Activated CD8-positive, alpha-beta memory T cell treated with anti-CD3 and anti-CD28 coated beads, Interleukin-2, amount 50 U/mL, for 48 hours (primary cell): ENCODE data around the gene NFRKB.
"Not testable (repeated sequence)": the region's sequence is repeated elsewhere in the genome, so short reads cannot be mapped to it uniquely, and the experiment has no call there.

ENCODE experiments used
- DNase-seq: peaks from one replicate; pipeline ENCODE4 v3.0.0-alpha.2; 2020

NFRKB gene

DNA sequence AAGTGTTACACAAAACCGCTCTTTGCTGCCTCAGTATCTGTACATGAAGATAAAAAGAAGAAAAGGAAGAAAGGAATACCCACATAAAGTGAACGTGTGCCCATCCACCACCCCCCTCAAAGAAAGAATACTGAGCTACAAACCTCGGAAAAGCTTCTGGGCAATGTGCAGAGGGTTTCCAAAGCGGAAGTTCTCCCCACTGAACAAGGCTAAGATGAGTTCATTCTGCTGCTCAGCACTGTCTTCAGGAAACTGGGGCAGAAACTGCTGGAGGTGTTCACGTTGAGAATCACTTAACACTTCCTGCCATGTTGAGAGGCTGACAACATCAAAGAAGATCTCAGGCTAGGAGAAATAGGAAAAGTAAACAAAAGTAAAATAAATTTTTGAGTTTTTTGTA, 6.9 kb downstream of the NFRKB start:
- no peak for DNase-seq

DNA sequence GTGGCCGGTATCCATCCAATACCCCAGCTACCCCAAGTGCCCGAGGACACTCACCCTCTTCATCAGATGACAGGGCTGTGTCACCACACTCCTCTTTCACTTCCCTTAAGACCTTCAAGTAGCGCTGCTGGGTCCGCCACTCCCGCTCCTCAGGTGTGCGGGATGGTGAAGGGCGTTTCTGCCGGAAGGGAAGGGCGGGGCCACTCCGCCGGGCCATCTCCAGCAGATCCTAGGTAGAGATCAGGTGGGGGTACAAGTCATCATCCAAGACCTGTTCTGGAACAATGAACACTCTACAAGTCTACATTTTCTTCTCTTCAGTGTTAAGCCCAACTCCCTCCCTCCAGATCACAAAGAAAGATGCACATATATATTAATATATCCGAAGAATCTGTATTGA, 10.0 kb downstream of the NFRKB start:
- no peak for DNase-seq

DNA sequence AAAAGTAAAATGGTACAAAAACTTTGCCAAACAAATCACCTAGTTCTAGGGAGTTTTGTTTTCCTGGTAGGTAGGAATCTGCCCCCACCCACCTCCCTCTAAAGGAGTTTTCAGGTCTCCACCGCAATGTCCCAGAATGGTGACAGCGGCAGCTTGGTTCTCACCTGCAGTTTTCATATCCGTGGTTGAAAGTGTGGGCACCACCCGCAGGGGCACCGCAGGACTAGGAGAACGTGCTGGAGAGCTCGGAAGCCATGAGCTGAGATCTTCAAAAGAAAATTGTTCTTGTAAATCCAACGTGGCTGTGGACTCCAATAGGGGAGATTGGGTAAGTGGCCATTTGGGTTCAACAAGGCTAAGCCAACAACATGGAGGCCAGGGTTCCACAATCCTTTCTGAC, 10.8 kb downstream of the NFRKB start:
- DNase-seq, result no peak

DNA sequence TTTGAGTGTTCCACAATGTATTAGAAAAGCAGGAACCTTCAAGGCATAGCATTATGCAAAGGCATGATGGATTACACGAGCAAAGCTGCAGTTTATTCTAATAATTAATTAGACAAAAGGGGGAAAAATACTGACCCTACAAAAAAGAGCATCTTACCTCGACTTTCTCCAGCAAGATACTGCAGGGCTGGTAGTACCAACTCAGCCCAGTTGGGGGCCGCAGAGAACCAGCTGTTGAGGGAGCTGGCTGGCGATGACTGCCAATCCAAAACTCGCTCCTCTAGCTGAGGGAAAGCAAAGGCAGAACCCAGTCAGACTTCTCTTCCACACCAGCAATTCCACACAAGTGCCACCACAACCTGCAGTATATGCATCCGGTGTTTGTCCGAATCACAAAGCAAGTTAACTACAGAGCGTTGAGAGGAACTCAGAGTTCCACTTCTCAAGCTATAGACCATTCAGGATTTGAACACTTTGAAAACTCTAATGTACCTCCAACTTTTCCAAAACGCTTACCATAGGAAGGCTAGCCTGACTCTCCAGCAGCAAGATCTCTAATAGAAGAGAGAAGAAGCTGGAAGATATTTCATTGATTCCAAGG, 13.7 kb downstream of the NFRKB start:
- peak; percentile 68 for DNase-seq

DNA sequence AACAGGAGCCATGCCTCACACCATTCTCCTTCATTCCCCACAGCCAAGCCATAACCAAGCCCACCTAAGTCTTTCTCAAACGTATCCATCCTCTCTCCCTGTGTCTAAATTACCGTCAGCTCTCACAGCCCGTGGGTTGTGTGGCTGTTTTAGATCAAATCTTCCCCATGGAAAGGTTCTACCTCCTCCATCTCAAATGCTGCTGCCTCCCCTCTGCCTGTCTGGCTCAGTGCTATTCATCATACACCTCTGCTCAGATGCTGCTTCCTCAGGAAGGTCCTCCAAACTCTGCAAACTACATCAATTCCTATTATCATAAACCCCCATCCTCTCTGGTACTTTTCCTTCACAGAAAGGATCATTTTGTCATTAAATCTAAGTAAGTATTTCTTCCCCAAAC, 15.1 kb downstream of the NFRKB start:
- DNase-seq, result no peak

DNA sequence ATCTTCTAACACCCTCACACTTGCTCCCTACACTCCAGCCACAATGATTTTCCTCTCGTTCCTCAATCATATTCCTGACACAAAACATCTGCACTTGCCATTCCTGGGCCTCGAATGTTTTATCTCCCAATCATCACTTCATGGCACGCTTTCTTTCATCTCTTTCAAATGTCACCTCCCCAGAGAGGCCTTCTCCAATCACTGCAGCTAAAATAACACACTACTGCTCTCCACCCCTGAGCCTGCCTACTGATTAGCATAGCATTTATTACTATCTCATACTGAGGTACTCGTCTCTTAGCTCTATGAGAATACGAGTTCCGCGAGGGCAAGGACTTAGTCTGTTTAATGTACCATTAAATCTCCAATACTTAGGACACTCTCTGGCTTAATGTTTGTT, 23.5 kb downstream of the NFRKB start:
- DNase-seq, result no peak

DNA sequence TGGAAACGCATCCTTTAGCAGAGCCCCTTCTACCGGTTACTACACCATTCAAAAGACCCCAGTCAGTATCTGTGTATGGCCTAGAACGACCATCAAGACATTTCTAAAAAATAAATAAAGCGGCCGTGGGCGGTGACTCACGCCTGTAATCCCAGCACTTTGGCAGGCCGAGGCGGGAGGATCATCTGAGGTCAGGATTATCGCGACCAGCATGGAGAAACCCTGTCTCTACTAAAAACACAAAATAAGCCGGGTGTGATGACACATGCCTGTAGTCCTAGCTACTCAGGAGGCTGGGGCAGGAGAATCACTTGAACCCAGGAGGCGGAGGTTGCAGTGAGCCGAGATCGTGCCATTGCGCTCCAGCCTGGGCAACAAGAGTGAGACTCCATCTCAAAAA, 26.8 kb downstream of the NFRKB start:
- DNase-seq, result not testable (repeated sequence)

DNA sequence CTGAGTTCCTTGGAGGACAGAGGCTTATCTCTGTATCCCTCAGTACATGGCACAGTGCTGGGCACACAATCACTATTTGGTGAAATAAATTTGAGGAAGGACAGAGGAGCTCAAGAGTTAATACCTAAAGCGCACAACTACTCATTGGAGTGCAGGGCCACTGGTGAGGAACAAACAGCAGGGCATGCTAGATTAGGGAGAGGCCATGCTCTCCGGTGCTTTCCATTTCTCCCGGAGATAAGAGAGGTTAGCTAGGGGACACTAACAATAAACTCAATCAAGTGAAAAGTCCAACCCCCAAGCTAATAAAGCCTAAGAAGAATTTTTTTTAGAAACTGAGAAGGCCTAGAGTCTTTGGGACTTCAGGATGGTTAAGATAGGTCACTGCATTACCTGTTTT, 29.1 kb downstream of the NFRKB start:
- DNase-seq, result no peak

DNA sequence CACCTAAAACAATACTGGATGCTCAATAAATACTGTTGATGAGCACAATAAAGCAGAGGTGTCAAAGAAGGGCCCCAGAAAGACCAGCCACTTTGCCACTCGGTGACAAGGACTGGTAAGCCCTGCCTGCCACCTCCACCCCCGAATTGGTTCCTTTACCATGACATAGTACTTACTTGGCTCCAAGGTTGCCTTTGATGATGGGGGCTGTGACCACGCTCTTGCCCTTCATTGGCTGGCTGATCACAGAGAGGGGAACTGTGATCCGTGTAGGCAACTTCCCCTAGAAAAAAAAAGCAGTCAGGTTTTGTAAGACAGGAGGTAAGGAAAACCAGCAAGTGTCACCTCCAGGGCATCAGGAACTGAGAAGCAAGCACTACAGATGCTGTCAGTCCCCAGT, 29.7 kb downstream of the NFRKB start:
- DNase-seq, result no peak

DNA sequence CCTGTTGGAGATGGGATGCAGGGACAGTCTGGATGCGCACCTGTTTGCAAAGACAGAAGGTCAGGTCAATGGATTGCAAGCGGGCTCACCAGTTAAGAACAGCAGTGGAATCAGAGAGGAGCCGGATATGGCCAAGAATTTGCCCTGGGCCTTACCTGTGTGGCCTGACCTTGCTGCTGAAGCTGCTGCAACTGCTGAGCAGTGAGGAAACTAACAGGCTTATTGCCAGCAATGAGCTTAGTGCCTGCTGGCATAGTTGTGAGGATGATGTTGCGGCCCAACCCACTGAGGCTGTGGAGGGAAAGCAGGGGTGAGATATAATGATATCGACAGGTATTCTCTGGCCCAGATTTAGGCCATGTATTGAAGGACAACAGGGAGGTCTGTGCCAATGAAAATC, 30.6 kb downstream of the NFRKB start:
- no peak for DNase-seq

DNA sequence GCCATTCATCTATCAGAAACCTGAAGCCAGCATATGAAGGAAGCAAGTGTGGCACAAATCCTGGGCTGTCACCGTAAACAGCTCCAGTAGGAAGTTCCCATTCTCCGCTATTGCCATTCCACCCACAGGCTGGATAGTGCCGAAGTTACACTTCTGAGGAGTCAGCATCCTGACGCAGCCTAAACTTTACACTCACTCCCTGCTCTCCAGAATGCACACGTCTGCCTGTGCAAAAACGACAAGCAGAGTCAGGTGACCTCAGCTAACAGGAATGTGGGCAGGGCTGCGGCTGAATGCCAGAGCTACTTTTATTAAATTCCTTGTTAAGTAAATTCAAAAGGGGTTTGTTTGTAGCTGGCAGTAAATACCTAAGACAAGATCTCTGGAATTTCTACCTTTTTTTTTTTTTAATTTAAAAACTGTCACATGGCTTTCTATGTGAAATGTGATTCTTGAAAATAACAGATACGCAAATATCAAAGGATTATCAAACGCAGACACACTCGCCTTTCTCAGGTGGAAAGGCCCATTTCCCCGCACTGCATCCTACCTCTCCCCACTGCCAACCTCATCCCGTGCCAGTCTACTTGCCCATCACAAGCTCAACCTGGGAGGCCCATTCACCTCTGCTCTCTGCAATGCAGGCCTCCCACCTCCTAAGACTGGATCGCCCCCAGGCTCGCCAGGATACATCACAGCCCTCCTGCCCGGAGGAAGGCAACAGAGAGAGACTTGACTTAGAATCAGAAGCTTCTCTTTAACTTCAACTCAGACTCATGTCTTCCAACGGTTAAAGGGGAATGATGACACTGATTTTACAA, 33.5 kb downstream of the NFRKB start:
- DNase-seq, result no peak

DNA sequence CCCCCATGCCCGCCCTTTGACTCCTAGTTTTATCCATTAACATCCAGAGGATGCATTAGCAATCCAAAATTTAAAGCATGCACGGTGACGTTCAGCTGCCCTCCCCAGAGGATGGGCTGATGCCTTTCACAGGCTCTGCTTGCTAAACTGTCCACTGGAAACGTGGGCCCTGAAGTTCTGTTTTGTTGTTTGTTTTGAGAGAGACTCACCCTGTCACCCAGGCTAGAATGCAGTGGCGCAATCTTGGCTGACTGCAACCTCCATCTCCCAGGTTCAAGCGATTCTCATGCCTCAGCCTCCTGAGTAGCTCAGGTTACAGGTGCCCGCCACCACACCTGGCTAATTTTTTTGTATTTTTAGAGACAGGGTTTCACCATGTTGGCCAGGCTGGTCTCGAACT, 39.3 kb downstream of the NFRKB start:
- DNase-seq, result no peak

DNA sequence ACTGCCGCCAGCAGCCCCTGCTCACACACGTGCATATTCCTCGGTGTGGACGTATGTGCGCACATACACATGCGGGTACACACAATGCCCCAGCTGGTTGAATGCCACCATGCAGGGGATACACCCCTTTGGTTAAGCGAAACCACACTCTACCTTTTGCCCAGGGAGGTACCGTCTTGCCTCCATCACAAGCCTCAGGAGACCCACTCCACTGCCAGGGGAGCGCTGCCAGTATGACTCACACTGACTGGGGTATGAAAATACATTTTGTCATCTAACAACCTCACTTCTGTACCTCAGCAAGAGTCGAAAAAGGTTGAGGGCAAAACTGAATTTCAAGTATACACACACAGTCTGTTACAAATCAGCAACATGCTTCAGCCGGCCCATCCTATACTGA, 40.3 kb downstream of the NFRKB start:
- no peak for DNase-seq

DNA sequence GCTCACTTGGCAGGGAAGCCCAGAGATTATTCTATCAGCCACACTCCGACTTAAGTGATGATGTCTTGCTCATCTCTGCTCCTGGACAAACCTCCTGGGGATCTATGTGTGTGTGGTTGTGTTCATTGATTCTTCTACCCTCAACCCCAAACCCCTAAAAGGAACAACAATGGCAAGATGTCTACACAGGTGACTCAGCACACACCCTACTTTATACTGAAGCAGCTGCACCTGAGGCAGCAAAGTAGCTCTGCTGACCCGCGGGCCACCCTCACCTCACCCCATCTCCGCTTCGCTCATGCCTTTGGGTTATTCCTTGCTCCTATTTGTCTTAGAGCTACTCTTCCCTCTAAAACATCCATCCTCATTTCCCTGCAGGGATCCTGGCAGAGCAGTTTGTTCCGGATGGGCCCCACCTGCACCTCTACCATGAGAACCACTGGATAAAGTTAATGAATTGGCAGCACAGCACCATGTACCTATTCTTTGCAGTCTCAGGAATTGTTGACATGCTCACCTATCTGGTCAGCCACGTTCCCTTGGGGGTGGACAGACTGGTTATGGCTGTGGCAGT, 41.1 kb downstream of the NFRKB start:
- DNase-seq, result no peak

DNA sequence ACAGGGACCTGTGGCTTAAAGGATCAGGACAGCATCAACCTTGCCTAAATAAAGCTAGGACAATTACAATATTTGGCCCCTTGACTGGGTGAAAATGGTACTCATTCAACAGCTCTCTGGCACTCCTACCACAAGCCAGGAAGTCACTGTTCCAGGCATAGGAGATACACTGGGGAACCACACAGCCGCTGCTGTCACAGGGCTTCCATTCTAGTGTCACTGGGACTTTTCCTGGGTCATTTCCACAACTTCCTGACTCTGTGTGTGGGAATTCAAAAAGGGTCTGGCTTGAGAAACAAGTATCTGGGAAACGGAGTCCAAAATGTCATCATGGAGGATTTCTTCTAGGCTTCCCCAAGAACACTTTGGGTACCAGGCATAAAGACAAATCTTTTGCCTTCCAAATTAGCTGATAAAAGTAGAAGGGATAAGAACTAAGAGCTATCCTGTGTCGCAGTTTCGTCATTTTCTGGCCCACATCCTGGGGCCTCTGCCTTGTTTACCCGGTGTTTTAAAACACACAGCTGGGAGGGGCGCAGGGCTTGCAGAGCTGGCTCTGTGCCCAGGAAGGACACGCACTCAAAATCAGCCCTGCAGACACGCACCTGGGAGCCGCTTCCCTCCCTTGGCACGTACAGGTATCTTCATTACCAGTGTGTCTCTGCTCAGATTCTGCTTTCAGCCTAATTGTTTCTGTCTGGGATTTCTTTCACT, 41.7 kb downstream of the NFRKB start:
- no peak for DNase-seq

DNA sequence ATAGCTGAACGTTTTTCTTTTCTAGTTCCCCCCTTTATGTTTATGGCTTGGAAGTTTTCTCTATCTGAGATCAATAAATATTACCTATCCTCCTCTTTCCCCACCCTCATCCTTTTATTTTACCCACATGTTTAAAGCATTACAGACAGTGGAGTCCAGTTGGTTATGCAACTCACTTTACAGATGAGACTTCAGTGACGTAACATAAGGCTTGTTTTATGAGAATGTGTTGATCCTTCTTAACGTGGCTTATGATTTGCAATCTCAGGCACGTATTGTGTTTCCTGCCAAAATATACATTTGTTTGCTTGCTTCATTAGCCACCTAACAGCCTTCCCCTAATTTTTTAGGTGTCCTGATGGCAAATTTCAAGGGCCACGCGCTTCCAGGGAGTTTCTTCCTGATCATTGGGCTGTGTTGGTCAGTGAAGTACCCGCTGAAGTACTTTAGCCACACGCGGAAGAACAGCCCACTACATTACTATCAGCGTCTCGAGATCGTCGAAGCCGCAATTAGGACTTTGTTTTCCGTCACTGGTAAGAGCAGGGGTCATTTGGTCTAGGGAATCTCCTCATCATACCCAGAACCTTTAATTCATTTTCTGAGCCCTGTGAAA, 43.1 kb downstream of the NFRKB start:
- no peak for DNase-seq

DNA sequence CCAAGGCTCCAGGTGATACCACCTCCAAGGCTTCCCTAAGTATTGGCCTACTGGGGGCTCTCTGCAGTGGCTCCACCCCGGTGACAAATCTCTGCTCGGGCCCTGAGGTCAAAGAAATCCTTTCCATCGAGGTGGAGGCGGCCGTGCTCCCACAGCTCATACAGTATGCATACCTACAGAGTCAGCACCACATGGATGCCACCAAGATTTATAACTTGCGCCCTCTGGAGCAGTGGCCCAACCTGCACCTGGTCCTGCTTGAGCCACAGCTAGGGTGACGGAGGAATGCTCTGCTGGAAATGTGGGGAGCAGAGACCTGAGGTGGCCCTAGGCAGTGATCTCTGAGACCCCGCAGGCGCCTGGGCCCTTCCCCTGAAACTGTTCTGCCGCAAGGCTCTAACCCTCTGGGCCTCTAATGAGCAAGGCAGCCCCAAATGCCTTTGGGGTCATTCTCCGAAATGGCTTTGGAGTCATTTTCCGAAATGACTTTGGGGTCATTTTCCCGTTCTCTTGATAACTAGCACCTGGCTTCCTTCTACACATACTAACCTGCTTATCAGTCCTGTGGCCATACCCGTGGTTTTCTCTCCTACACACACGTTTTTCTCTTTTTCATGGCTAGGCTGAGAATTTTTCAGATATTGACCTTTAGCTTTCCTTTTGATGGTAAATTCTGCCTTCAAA, 45.8 kb downstream of the NFRKB start:
- no peak for DNase-seq

DNA sequence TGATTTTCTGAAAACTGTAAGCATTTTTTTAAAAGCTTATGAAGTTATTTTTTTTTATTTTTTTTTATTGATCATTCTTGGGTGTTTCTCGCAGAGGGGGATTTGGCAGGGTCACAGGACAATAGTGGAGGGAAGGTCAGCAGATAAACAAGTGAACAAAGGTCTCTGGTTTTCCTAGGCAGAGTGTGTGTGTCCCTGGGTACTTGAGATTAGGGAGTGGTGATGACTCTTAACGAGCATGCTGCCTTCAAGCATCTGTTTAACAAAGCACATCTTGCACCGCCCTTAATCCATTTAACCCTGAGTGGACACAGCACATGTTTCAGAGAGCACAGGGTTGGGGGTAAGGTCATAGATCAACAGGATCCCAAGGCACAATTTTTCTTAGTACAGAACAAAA, 48.0 kb downstream of the NFRKB start:
- not testable (repeated sequence) for DNase-seq

DNA sequence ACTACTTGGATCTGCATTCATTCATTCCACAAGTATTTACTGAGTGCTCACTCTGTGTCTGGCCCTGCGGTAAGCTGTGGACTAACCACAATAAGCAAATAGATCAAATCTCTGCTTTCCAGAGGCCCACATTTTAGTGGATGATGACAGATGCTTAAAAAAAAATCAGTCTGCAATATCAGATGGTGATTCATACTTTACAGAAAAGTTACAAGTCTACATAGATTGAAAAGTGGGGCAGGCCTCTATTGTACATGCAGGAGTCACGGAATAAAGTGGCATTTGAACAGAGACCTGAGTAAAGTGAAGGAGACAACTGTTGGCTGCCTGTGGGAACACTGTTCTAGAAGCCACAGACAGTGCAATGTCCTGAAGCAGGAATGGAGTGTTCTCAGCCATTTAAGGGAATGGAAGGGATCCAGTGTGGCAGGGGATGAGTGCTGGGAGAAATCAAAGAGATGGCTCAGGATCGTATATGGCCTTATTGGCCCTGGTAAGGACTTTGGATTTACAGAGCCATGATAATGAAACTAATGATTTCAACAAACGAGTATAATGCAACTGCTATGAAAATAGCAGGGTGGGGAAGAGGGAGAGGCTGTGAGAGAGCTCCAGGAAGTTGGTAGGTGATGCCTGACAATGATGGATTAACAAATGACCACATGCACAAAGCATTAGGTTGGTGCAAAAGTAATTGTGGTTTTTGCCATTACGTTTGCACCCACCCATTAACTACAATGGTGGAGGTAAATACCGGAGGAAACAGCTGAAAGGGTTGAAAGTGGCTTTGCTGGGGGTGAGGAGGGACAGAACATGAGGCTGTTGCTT, 48.7 kb downstream of the NFRKB start:
- DNase-seq, result no peak
